SK-N-SH (cell line): Measurements from ENCODE around the gene SIK2. TPM values are rescaled to one million over a fixed set of nuclear protein-coding genes. Genes with fewer than 3 reads are reported as not detected.

Experiments
- CTCF ChIA-PET: fragments of 300-600, 350-600 bp; formaldehyde crosslinking; extraction: SDS; loops from one replicate; lab custom pipeline; 2021; lab: Yijun Ruan, JAX
- POLR2A ChIA-PET: fragments of 350-600 bp; sonication (Branson Sonifier 250); formaldehyde crosslinking; extraction: SDS; loops from one replicate; lab custom pipeline; 2020; ENCODE audit warnings: antibody characterized with exemption, inconsistent platforms; lab: Yijun Ruan, JAX
- DNase-seq: peaks from one replicate; pipeline ENCODE4 v3.0.0; 2012
- H2AFZ ChIP-seq: fragments of 200-600 bp; sonication (generic); 2 replicates; pipeline ENCODE4 v1.8.1; 2016; ENCODE audit warnings: antibody characterized with exemption, mild to moderate bottlenecking, low read depth
- H3F3A ChIP-seq: fragments of 200-600 bp; sonication (generic); replicated peaks from 2 replicates; pipeline ENCODE3; 2016; ENCODE audit warnings: antibody characterized with exemption, mild to moderate bottlenecking; ENCODE audit not compliant: insufficient read depth
- H3K27ac ChIP-seq, 2 experiments: fragments of 200-500 bp in 1 of 2; fragments of 200-600 bp in 1 of 2; sonication (Bioruptor generic) in 1 of 2; sonication (generic), shearing (Covaris generic) in 1 of 2; 2 replicates each; pipeline versions ENCODE4 v1.5.1 to v1.6.1; 2014 to 2016; ENCODE audit warnings: low read depth in 2 of 2, inconsistent platforms in 1 of 2, low read length in 1 of 2, mild to moderate bottlenecking in 1 of 2, mixed read lengths in 1 of 2
- H3K27me3 ChIP-seq: fragments of 200-600 bp; sonication (generic), shearing (Covaris generic); 2 replicates; pipeline ENCODE4 v1.6.1; 2016; ENCODE audit warnings: mixed run types; ENCODE audit not compliant: insufficient read depth
- H3K36me3 ChIP-seq, 2 experiments: fragments of 200-500 bp in 1 of 2; fragments of 200-600 bp in 1 of 2; sonication (Bioruptor generic) in 1 of 2; sonication (generic) in 1 of 2; replicated peaks in 1 of 2; 2 replicates each; pipeline versions ENCODE3 to v1.5.1; 2014 to 2016; ENCODE audit warnings: low read length in 1 of 2, mild to moderate bottlenecking in 1 of 2; ENCODE audit not compliant: insufficient read depth in 2 of 2, control insufficient read depth in 1 of 2
- H3K4me1 ChIP-seq, 2 experiments: fragments of 200-500 bp in 1 of 2; fragments of 200-600 bp in 1 of 2; sonication (Bioruptor generic) in 1 of 2; sonication (generic), shearing (Covaris generic) in 1 of 2; 2 replicates each; pipeline versions ENCODE4 v1.5.1 to v1.6.1; 2014 to 2016; ENCODE audit warnings: low read depth in 1 of 2, low read length in 1 of 2, mixed run types in 1 of 2; ENCODE audit not compliant: insufficient read depth in 2 of 2, control insufficient read depth in 1 of 2
- H3K4me2 ChIP-seq: fragments of 200-600 bp; sonication (generic), shearing (Covaris generic); 2 replicates; pipeline ENCODE4 v1.6.1; 2017; ENCODE audit warnings: mixed run types
- H3K4me3 ChIP-seq, 2 experiments: fragments of 200-500 bp in 1 of 2; fragments of 200-600 bp in 1 of 2; sonication (Bioruptor generic) in 1 of 2; sonication (generic), shearing (Covaris generic) in 1 of 2; 2 replicates each; pipeline versions ENCODE4 v1.5.1 to v1.8.1; 2014 to 2016; ENCODE audit warnings: low read depth in 2 of 2, inconsistent platforms in 1 of 2, low read length in 1 of 2, mild to moderate bottlenecking in 1 of 2, mixed read lengths in 1 of 2, moderate library complexity in 1 of 2
- H3K79me2 ChIP-seq: fragments of 200-600 bp; sonication (generic); 2 replicates; pipeline ENCODE4 v1.8.1; 2017; ENCODE audit warnings: mild to moderate bottlenecking; ENCODE audit not compliant: insufficient read depth
- H3K9ac ChIP-seq: fragments of 200-600 bp; sonication (generic); 2 replicates; pipeline ENCODE4 v1.6.1; 2017; ENCODE audit warnings: mixed run types
- H3K9me2 ChIP-seq: fragments of 200-600 bp; sonication (generic); 2 replicates; pipeline ENCODE4 v1.6.1; 2017; ENCODE audit warnings: mixed run types
- H3K9me3 ChIP-seq: fragments of 200-600 bp; sonication (generic); 2 replicates; pipeline ENCODE4 v1.6.1; 2017; ENCODE audit warnings: mixed run types, mild to moderate bottlenecking, moderate library complexity
- H4K20me1 ChIP-seq: fragments of 200-600 bp; sonication (generic); 2 replicates; pipeline ENCODE4 v1.6.1; 2017; ENCODE audit warnings: mild to moderate bottlenecking, mixed run types; ENCODE audit not compliant: insufficient read depth
- CHD2 ChIP-seq: fragments of 150-350 bp; IDR thresholded peaks from 2 replicates; pipeline ENCODE4 v1.6.1; 2018; ENCODE audit warnings: low read length; ENCODE audit not compliant: partially characterized antibody
- EP300 ChIP-seq, 2 experiments: IDR thresholded peaks; 2 replicates each; pipeline versions ENCODE4 v1.4.0 to v1.6.1; 2012; ENCODE audit warnings: borderline replicate concordance in 1 of 2, low read depth in 1 of 2, low read length in 1 of 2
- EZH2phosphoT487 ChIP-seq: fragments of 200-600 bp; sonication (generic); IDR thresholded peaks from 2 replicates; pipeline ENCODE4 v1.6.1; 2017; ENCODE audit warnings: low read depth, mixed run types, mild to moderate bottlenecking, antibody characterized with exemption, moderate library complexity, borderline replicate concordance
- GABPA ChIP-seq: IDR thresholded peaks from 2 replicates; pipeline ENCODE4 v1.4.0; 2012; ENCODE audit warnings: low read depth, mild to moderate bottlenecking
- MEF2A ChIP-seq: IDR thresholded peaks from 2 replicates; pipeline ENCODE4 v1.4.0; 2012; ENCODE audit warnings: low read depth, borderline replicate concordance
- NFIC ChIP-seq: IDR thresholded peaks from 2 replicates; pipeline ENCODE4 v1.4.0; 2012; ENCODE audit warnings: borderline replicate concordance
- RFX5 ChIP-seq: IDR thresholded peaks from 2 replicates; pipeline ENCODE4 v1.6.1; 2012; ENCODE audit warnings: mild to moderate bottlenecking, improper control_type of control experiment, low read length
- RXRA ChIP-seq: IDR thresholded peaks from 2 replicates; pipeline ENCODE4 v1.4.0; 2012; ENCODE audit warnings: low read depth, mild to moderate bottlenecking, borderline replicate concordance
- SIN3A ChIP-seq: IDR thresholded peaks from 2 replicates; pipeline ENCODE4 v1.6.1; 2012; ENCODE audit warnings: low read depth, mild to moderate bottlenecking, low read length, moderate library complexity, borderline replicate concordance
- SMC3 ChIP-seq: IDR thresholded peaks from 2 replicates; pipeline ENCODE4 v1.6.1; 2012; ENCODE audit warnings: low read depth, low read length, improper control_type of control experiment
- TAF1 ChIP-seq: IDR thresholded peaks from 2 replicates; pipeline ENCODE4 v1.6.1; 2012; ENCODE audit warnings: low read depth, mild to moderate bottlenecking, low read length, moderate library complexity, borderline replicate concordance
- TCF12 ChIP-seq: IDR thresholded peaks from 2 replicates; pipeline ENCODE4 v1.4.0; 2012
- USF2 ChIP-seq: fragments of 150-350 bp; IDR thresholded peaks from 2 replicates; pipeline ENCODE4 v1.6.1; 2017; ENCODE audit warnings: antibody characterized with exemption, low read length, low read depth, borderline replicate concordance
- YY1 ChIP-seq: IDR thresholded peaks from 2 replicates; pipeline ENCODE4 v1.4.0; 2012; ENCODE audit warnings: low read depth, mild to moderate bottlenecking
- WGBS: methylation state at CpG from one replicate; pipeline ENCODE4 v1.1.6; 2017; ENCODE audit warnings: low lambda C conversion rate; 5-methylcytosine and 5-hydroxymethylcytosine counted together
- polyA plus RNA-seq, 3 experiments: library from polyadenylated mRNA; depleted of rRNA; stranded (reverse); fragments of >200 nt; gene quantifications; 2 replicates each; pipeline ENCODE4 v1.2.3, GENCODE V29; 2012
- TF ChIP-seq, protein P1 (sequence below): fragments of 150-350 bp; IDR thresholded peaks from 2 replicates; pipeline ENCODE4 v1.6.1; 2016; ENCODE audit warnings: mild to moderate bottlenecking, low read depth, low read length

Gene SIK2
- polyA plus RNA-seq, 1 of the 3 experiments (the other 2 are of a cell fraction): 8.9 TPM

GRCh38 chr11:111575740-111576139 lies 26.5 kb upstream of the SIK2 start:
- peaks cover 3 to 13% of the 10 kb centered on the region in 2 experiments; a peak in 3 of 4 replicates for H3K4me1 ChIP-seq
- H3K79me2 ChIP-seq: no peaks in the 10 kb centered on the region
- H3K9ac ChIP-seq: no peak overlapping the region
- H3K9me3 ChIP-seq: no peaks in the 10 kb centered on the region
- H3K4me3 ChIP-seq: no peak overlapping the region
- WGBS: 97% methylated on average over 6 of the region's 6 CpGs
- no peaks in the 10 kb centered on the region for H3K36me3 ChIP-seq
- H3K27ac ChIP-seq: no peak overlapping the region
- no peak overlapping the region for H2AFZ ChIP-seq
- H3F3A ChIP-seq: peaks cover 3% of the 10 kb centered on the region
- H3K9me2 ChIP-seq: no peaks in the 10 kb centered on the region
- POLR2A ChIA-PET: no interaction called here
- H4K20me1 ChIP-seq: no peaks in the 10 kb centered on the region
- TF ChIP-seq USF2 (no peak), EZH2phosphoT487 (no peak), RFX5 (no peak), EP300 (IDR thresholded peaks at IDR 0.05; ENCODE audit: borderline replicate concordance in 1 of 2, low read depth in 1 of 2, low read length in 1 of 2) (no peak), MEF2A (no peak), GABPA (no peak), NFIC (no peak), SIN3A (no peak), TAF1 (no peak), TCF12 (no peak)
- TF ChIP-seq, all 33 proteins: peak for 0
- CTCF ChIA-PET: interaction anchor here (1.3 kb wide), 1 partner anchor 11 kb away, joined by 3 read pairs; no protein-coding TSS in a partner anchor
- H3K4me2 ChIP-seq: no peak overlapping the region
- H3K27me3 ChIP-seq: no peaks in the 10 kb centered on the region
- no peak for DNase-seq

DNA sequence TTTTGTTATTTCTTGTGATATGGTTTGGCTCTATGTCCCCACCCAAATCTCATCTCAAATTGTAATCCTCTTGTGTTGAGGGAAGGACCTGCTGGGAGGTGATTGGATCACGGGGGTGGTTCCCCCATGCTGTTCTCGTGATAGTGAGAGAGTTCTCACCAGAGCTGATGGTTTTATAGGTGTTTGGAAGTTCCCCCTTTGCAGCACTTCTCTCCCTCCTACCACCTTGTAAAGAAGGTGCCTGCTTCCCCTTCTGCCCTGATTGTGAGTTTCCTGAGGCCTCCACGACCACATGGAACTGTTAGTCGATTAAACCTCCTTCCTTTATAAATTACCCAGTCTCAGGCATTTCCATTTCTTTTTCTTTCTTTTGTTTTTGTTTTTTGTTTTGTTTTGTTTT lies 24.4 kb upstream of the SIK2 start:
- Histone ChIP-seq H3K4me1 (no peaks in the 10 kb centered on the region), H3K4me2 (no peak overlapping the region), H3K36me3 (no peaks in the 10 kb centered on the region), H3K9me3 (no peaks in the 10 kb centered on the region), H3K9me2 (no peaks in the 10 kb centered on the region), H3K4me3 (no peak overlapping the region), H3K79me2 (no peaks in the 10 kb centered on the region), H3F3A (peaks cover under 1% of the 10 kb centered on the region), H3K27me3 (no peaks in the 10 kb centered on the region), H3K9ac (no peak overlapping the region), H2AFZ (no peak overlapping the region), H3K27ac (no peak overlapping the region), H4K20me1 (no peaks in the 10 kb centered on the region)
- ChIA-PET CTCF (no interaction called here), POLR2A (no interaction called here)
- 90% methylated on average over 4 of the region's 4 CpGs for WGBS
- no peak for DNase-seq
- TF ChIP-seq CHD2 (no peak), YY1 (no peak), SMC3 (no peak), SIN3A (no peak), RXRA (no peak)
- TF ChIP-seq, protein P1, sequence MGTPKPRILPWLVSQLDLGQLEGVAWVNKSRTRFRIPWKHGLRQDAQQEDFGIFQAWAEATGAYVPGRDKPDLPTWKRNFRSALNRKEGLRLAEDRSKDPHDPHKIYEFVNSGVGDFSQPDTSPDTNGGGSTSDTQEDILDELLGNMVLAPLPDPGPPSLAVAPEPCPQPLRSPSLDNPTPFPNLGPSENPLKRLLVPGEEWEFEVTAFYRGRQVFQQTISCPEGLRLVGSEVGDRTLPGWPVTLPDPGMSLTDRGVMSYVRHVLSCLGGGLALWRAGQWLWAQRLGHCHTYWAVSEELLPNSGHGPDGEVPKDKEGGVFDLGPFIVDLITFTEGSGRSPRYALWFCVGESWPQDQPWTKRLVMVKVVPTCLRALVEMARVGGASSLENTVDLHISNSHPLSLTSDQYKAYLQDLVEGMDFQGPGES: no peak
